Left lung (tissue), 10 donors: ENCODE measurements around the gene ZNF207. TPM values are rescaled to one million over a fixed set of nuclear protein-coding genes. Genes with fewer than 3 reads are reported as not detected.

Source experiments
- ATAC-seq: fragments of 200-7000 bp; cut with Tn5 transposase; one replicate; pipeline ENCODE4 v1.9.1; 2020; ENCODE audit warnings: moderate library complexity
- DNase-seq, 4 donors: peaks; one replicate each; pipeline ENCODE4 v3.0.0-alpha.2; 2013 to 2020
- H3K27ac ChIP-seq, 2 donors: fragments of 200-600 bp; sonication (generic) in 1 of 2; one replicate each; pipeline versions ENCODE4 v1.5.0 to v1.8.0; 2020 to 2021
- H3K27me3 ChIP-seq, 2 donors: fragments of 200-600 bp; sonication (generic) in 1 of 2; one replicate each; pipeline versions ENCODE4 v1.5.0 to v1.8.0; 2020 to 2021
- H3K36me3 ChIP-seq, 2 donors: fragments of 200-600 bp; sonication (generic) in 1 of 2; one replicate each; pipeline versions ENCODE4 v1.5.0 to v1.8.0; 2020 to 2021
- H3K4me1 ChIP-seq, 2 donors: fragments of 200-600 bp; one replicate each; pipeline ENCODE4 v1.8.0; 2021
- H3K4me3 ChIP-seq, 2 donors: fragments of 200-600 bp; sonication (generic) in 1 of 2; one replicate each; pipeline versions ENCODE4 v1.5.0 to v1.8.0; 2020 to 2021; ENCODE audit warnings: mild to moderate bottlenecking in 1 of 2
- H3K9me3 ChIP-seq, 2 donors: fragments of 200-600 bp; sonication (generic) in 1 of 2; one replicate each; pipeline versions ENCODE4 v1.5.0 to v1.8.0; 2020 to 2021
- intact Hi-C, 2 donors: fragments of 100-400 bp; cut with DNase I; formaldehyde crosslinking; loops; one replicate each; pipeline versions ENCODE4 v1.11.2 to v1.14.2; 2022
- polyA plus RNA-seq, 6 donors: library from polyadenylated mRNA; unstranded; fragments of 120-200 nt; gene quantifications; one replicate each; pipeline ENCODE4 v1.2.1, GENCODE V29; 2013; ENCODE audit not compliant: insufficient read length in 6 of 6
- total RNA-seq, 2 donors: library from RNA; stranded (reverse); fragmentation: NEBNext Ultra II Directional; extraction: Animal tissue kit (Norgen Biotek cat#: 25700); gene quantifications; one replicate each; pipeline ENCODE4 v1.2.1, GENCODE V29; 2021
- TF ChIP-seq, protein P1 (sequence below), 2 donors: fragments of 200-600 bp; sonication (generic) in 1 of 2; IDR thresholded peaks; one replicate each; pipeline versions ENCODE4 v1.5.0 to v1.8.0; 2021; ENCODE audit warnings: antibody characterized with exemption in 2 of 2
- donor health status: DM: no; HTN: yes; CAD: no.
- donor health status: DM: no; HTN: no; CAD: no.

Gene ZNF207
- total and polyA plus RNA-seq, 8 donors = 130 to 319 (median 251) TPM

DNA sequence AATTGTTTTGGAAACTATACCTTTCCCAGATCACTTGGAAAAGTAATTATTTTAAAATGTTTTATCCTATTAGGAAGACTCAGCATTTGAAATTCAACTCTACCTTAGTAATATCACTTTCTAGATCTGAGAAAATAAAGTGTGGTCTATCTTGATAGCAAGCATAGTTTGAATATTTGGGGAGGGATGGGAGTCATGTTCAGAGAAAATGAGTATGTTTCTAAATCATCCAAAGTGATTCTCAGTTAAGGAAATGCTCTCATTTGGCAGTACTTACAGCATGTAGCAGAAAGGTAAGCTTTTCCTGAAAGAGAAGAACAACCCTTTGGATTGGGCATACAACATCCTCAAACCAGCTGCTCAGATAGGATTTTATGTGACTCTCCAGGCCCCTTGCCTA, 14.9 kb upstream of the ZNF207 start:
- no peak for DNase-seq
- Histone ChIP-seq H3K36me3 (peaks cover 0 to 50% of the 10 kb centered on the region in 2 donors), H3K4me3 (no peak overlapping the region), H3K9me3 (no peaks in the 10 kb centered on the region), H3K27me3 (no peaks in the 10 kb centered on the region), H3K27ac (no peak overlapping the region), H3K4me1 (peaks cover 0 to 20% of the 10 kb centered on the region in 2 donors)
- no peak for ATAC-seq
- TF ChIP-seq, protein P1, sequence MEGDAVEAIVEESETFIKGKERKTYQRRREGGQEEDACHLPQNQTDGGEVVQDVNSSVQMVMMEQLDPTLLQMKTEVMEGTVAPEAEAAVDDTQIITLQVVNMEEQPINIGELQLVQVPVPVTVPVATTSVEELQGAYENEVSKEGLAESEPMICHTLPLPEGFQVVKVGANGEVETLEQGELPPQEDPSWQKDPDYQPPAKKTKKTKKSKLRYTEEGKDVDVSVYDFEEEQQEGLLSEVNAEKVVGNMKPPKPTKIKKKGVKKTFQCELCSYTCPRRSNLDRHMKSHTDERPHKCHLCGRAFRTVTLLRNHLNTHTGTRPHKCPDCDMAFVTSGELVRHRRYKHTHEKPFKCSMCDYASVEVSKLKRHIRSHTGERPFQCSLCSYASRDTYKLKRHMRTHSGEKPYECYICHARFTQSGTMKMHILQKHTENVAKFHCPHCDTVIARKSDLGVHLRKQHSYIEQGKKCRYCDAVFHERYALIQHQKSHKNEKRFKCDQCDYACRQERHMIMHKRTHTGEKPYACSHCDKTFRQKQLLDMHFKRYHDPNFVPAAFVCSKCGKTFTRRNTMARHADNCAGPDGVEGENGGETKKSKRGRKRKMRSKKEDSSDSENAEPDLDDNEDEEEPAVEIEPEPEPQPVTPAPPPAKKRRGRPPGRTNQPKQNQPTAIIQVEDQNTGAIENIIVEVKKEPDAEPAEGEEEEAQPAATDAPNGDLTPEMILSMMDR (IDR thresholded peaks at IDR 0.05) = no peak
- intact Hi-C loops = no loop called here

DNA sequence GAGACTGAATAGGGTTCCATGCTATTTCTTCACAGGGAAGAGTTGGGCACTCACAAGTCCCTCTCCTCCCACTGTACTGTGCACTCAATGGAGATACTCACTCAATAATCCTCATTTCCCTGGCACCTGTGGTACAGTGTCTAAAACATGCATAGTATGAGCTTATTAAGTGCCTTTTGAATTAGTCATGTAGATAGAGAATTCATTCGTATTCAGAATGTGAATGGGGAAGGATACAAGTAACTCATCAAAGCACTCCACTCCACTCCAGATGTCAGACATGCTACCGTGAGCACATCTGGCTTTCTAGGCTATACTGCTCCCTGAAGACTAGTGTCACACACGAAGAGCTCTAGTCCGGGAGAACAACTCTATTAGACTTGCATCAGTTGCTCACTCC, 14.3 kb upstream of the ZNF207 start:
- no peaks in the 10 kb centered on the region for H3K27me3 ChIP-seq
- H3K27ac ChIP-seq = no peak overlapping the region
- TF ChIP-seq, protein P1 (IDR thresholded peaks at IDR 0.05) = no peak
- no peaks in the 10 kb centered on the region for H3K9me3 ChIP-seq
- intact Hi-C loops = no loop called here
- H3K4me3 ChIP-seq = no peak overlapping the region
- peaks cover 0 to 14% of the 10 kb centered on the region in 2 donors for H3K4me1 ChIP-seq
- ATAC-seq (peak; percentile 68), DNase-seq (no peak)
- peaks cover 0 to 50% of the 10 kb centered on the region in 2 donors for H3K36me3 ChIP-seq

DNA sequence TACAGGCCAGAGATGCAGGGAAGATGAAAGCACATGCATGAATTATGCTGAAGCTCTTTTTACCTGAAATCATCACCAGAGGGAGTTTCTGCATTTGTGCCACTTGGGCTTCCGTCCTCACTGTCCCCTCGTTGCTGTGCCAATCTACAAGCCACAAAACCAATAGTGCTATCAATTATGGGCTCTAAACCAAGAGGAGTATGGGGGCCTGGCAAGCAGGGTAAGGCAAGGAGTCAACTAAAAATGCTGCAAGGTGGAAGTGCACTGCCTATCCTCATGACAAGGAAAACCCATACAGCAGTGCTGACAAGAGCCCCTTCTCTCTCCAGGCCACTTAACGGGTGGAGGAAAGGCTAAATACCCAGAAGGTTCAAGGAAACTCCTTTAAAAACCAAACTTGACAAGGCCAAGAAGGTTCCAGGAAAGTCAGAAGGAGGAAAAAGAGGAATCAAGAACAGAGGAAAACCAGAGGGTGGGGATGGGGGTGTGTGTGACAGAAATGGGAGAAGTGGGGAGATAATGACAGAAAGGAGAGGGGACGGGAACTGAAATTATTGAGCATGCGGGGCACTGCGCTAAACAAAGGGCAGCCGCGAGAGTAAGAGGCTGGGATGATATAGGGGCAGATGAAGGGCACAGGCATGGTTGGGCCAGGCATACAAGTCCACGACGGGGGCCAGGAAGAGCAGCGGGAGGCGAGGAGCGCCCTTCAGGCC, 8.7 kb upstream of the ZNF207 start:
- DNase-seq = no peak
- H3K36me3 ChIP-seq = peaks cover 0 to 22% of the 10 kb centered on the region in 2 donors
- peak overlapping the region; percentile 70 to 85 for H3K27ac ChIP-seq
- TF ChIP-seq, protein P1 (IDR thresholded peaks at IDR 0.05) = no peak
- peak; percentile 5 for ATAC-seq
- H3K9me3 ChIP-seq = no peaks in the 10 kb centered on the region
- intact Hi-C loops = no loop called here
- peak overlapping the region; percentile 52 to 57 for H3K4me3 ChIP-seq
- H3K4me1 ChIP-seq = peaks cover 4 to 25% of the 10 kb centered on the region in 2 donors
- no peaks in the 10 kb centered on the region for H3K27me3 ChIP-seq

DNA sequence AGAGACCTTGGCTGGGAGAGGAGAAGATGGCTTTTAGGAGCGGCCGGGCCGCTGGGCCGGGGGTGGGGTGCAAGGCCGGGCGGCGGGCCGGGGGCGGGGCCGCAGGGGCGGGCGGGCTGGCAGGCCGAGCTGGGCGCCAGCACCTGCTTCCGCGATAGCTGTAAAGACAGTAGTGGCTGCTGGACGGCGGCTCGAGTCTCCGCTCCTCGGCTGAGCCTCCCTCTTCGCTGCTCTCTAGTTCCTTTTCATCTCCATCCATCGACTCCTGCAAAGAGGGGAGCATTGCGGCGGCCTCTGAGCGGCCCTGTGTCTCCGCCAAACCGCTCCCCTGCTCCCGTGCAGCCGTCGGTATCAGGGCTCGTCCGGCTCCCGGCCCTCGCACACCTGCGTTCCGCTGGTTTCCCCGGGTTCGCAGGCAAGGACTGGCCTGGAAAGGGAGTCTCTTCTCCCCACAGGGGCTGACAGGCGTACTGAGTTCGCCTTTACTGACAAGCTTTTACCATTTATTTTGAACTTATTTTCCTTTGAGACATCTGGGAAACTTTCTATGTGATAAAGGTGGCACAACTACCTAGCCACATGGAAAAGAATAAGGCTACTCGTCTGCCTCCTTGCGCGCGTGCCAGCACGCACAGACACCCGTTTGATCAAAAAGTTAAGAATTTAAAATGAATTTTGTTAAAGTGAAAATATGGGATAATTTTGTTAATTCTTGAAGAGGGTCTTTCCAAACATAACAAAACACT, 7.9 kb upstream of the ZNF207 start, which contains the start of gene C17orf75:
Gene C17orf75, minus strand, starts transcription at position 317 of the 746 bp plus-strand sequence. Its CDS starts 34 bp downstream, at position 283.
- intact Hi-C loops = no loop called here
- H3K27me3 ChIP-seq = no peaks in the 10 kb centered on the region
- peak; percentile 71 to 93 (median 74) for DNase-seq
- peak within 1 kb of the TSS; percentile 70 to 85 for H3K27ac ChIP-seq
- H3K9me3 ChIP-seq = no peaks in the 10 kb centered on the region
- TF ChIP-seq, protein P1 (IDR thresholded peaks at IDR 0.05) = no peak
- peaks cover 0 to 14% of the 10 kb centered on the region in 2 donors for H3K36me3 ChIP-seq
- H3K4me3 ChIP-seq = peak within 1 kb of the TSS; percentile 52 to 57
- peaks cover 4 to 25% of the 10 kb centered on the region in 2 donors for H3K4me1 ChIP-seq
- peak; percentile 95 for ATAC-seq
